ENCODE data around the gene ARMC7.
"Not testable (repeated sequence)": the region's sequence is repeated elsewhere in the genome, so short reads cannot be mapped to it uniquely, and the experiment has no call there.

The ARMC7 gene

GRCh38 chr17:75154195-75155106 is 44.7 kb downstream of the ARMC7 start, which contains the start of gene JPT1:
Gene JPT1 (minus strand): TSS chr17:75154512. CDS start chr17:75154397, 115 bp downstream.
- DNase-seq (ENCODE audit: low read depth): peak; percentile 99

- DNase-seq (ENCODE audit: low read depth): no peak
Observed at GRCh38 chr17:75155191-75155601, 45.4 kb downstream of the ARMC7 start.

GRCh38 chr17:75158480-75158879 is 48.7 kb downstream of the ARMC7 start:
- DNase-seq (ENCODE audit: low read depth): peak; percentile 20

- peak; percentile 46 for DNase-seq (ENCODE audit: low read depth)
Observed at GRCh38 chr17:75159196-75160031, 49.6 kb downstream of the ARMC7 start.

GRCh38 chr17:75160211-75160610 is 50.4 kb downstream of the ARMC7 start:
- DNase-seq (ENCODE audit: low read depth): no peak

- no peak for DNase-seq (ENCODE audit: low read depth)
Observed at GRCh38 chr17:75163074-75163473, 53.3 kb downstream of the ARMC7 start.

GRCh38 chr17:75164606-75165005 is 54.8 kb downstream of the ARMC7 start:
- not testable (repeated sequence) for DNase-seq (ENCODE audit: low read depth)

GRCh38 chr17:75168998-75169397 is 59.2 kb downstream of the ARMC7 start:
- no peak for DNase-seq (ENCODE audit: low read depth)

GRCh38 chr17:75173526-75173925 is 63.8 kb downstream of the ARMC7 start:
- DNase-seq (ENCODE audit: low read depth): no peak

GRCh38 chr17:75174996-75175395 is 65.2 kb downstream of the ARMC7 start:
- DNase-seq (ENCODE audit: low read depth): no peak

- no peak for DNase-seq (ENCODE audit: low read depth)
Observed at GRCh38 chr17:75176625-75177024, 66.9 kb downstream of the ARMC7 start.

- no peak for DNase-seq (ENCODE audit: low read depth)
Observed at GRCh38 chr17:75178453-75178852, 68.7 kb downstream of the ARMC7 start.

Data from EH (cell line).